IPS-11a (cell line): Measurements from ENCODE around the gene TLK2.
A peak's percentile ranks its signal among the peaks of the same experiment; 100 is the strongest.

Experiments
- H3K4me3 ChIP-seq: one replicate; pipeline ENCODE4 v1.5.1; 2013; ENCODE audit warnings: low read depth, low read length, control low read depth

The TLK2 gene

GRCh38 chr17:62653002-62653825 is 174.6 kb downstream of the TLK2 start:
- H3K4me3 ChIP-seq = peak overlapping the region; percentile 54

- H3K4me3 ChIP-seq = no peak overlapping the region
These were observed 175.5 kb downstream of the TLK2 start for GRCh38 chr17:62653826-62654761.

- H3K4me3 ChIP-seq = no peak overlapping the region
These were observed 177.0 kb downstream of the TLK2 start for GRCh38 chr17:62655656-62656055.

GRCh38 chr17:62656446-62656845 is 177.8 kb downstream of the TLK2 start:
- no peak overlapping the region for H3K4me3 ChIP-seq

DNA sequence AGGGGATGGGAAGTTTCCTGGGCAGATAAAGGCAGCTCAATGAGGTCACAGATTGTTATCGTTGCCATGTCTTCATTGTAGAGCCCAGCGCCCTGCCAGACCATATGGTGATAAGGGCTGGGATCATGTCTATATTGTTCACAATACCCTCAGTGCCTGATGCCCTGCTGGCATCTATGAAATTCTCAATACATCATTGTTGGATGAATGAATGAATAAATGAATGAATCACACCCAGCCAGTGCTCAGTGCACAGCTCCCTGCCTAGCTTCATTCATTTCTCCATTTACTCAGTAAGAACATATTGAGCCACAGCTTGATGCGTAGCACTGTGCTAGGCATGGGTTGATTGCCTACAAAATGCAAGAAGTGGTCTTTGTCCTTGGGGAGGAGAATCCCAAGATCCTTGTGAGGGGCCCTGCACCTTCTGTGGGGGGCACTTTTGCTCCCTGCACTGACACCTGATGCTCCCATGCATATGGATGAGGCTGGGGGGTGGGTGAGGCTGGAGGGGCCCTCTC is 178.6 kb downstream of the TLK2 start:
- no peak overlapping the region for H3K4me3 ChIP-seq

GRCh38 chr17:62657690-62658089 is 179.1 kb downstream of the TLK2 start:
- H3K4me3 ChIP-seq = no peak overlapping the region

GRCh38 chr17:62658136-62658920 is 179.7 kb downstream of the TLK2 start:
- no peak overlapping the region for H3K4me3 ChIP-seq

DNA sequence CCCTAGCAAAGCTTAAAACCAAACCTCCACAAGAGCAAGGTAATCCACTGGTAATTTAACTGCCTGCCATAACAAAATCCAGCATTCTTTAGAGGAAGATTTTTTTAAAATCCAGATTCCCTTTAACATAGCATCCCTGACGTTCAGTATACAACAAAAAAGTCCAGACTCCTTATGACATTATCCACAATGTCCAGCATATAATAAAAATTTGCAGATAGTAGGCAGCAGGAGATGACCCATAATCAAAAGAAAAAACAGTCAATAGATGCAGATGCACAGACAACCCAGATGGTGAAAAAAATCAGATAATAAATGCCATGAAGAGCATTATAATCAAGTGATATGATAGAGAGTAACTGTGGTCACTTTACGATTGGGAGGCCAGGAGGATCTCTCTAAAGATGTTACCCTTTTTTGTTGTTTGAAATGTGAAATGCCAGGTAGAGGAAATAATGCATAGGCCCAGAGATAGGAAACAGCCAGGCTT is 182.0 kb downstream of the TLK2 start:
- H3K4me3 ChIP-seq = no peak overlapping the region

GRCh38 chr17:62661337-62661736 is 182.7 kb downstream of the TLK2 start:
- H3K4me3 ChIP-seq = no peak overlapping the region

- no peak overlapping the region for H3K4me3 ChIP-seq
These were observed 184.2 kb downstream of the TLK2 start for GRCh38 chr17:62662855-62663254.
